Heart left ventricle (tissue), 13 donors: Measurements from ENCODE around the gene MMP7.

Experiments
- CTCF ChIP-seq, 12 donors: fragments of 200-600 bp; sonication (generic) in 4 of 12; IDR thresholded peaks; one replicate each; pipeline versions ENCODE4 v1.5.0 to v1.8.0; 2018 to 2022; ENCODE audit warnings: antibody characterized with exemption in 12 of 12, mild to moderate bottlenecking in 5 of 12
- POLR2A ChIP-seq, 2 donors: fragments of 450-650 bp; IDR thresholded peaks; one replicate each; pipeline ENCODE4 v1.6.1; 2017; ENCODE audit warnings: antibody characterized with exemption in 2 of 2, mild to moderate bottlenecking in 2 of 2, moderate library complexity in 2 of 2
- donor health status: ischemic (EF 13 %, LVEDD 7.1; RV severe dilation, severe dysfunction).
- donor health status: DM: no; HTN: yes; CAD: no.
- donor health status: DM: no; HTN: no; CAD: no.
- donor health status: ischemic (EF 25% LVEDD 6.9; RV normal size, moderate dysfunction).
- donor health status: ischemic (EF 25% LVEDD 5.7; RV mildly dilated, moderate dysfunction).
- donor health status: ischemic (EF 35%, LVEDD 5.7; RV mildly dilated, moderate dysfunction).
- donor health status: nonischemic (EF 11% LVEDD 7.7; RV severe dilation, severe dysfunction).
- donor health status: DM: yes; HTN: yes; CAD: no.
- donor health status: PGD.
- donor health status: ischemic (EF 29% LVEDD 5.4; RV normal size, mild dysfunction).
- donor health status: nonischemic (EF 23%, LVEDD 6.1; RV moderate dilation, normal function).

- TF ChIP-seq CTCF (IDR thresholded peaks at IDR 0.05) (peak; percentile 62 to 81 (median 72)), POLR2A (IDR thresholded peaks at IDR 0.05) (no peak)
These were observed 35.1 kb downstream of the MMP7 start for GRCh38 chr11:102495161-102496042.
